PC-3 (cell line): ENCODE results near the gene TNC.

ENCODE experiments used
- EZH2 ChIP-seq: fragments of 300-600 bp; sonication (generic); IDR thresholded peaks from one replicate; pipeline ENCODE4 v1.6.1; 2017; ENCODE audit warnings: antibody characterized with exemption, mild to moderate bottlenecking, low read length; ENCODE audit not compliant: unreplicated experiment
- EZH2phosphoT487 ChIP-seq: fragments of 300-600 bp; sonication (generic); IDR thresholded peaks from 2 replicates; pipeline ENCODE4 v1.6.1; 2018; ENCODE audit warnings: mild to moderate bottlenecking, antibody characterized with exemption, low read length, borderline replicate concordance
- TF ChIP-seq, protein P1 (sequence below): fragments of 300-600 bp; sonication (generic); conservative IDR thresholded peaks from 2 replicates; pipeline ENCODE4 v1.5.1; 2017; ENCODE audit warnings: antibody characterized with exemption, low read depth, mild to moderate bottlenecking, low read length

- TF ChIP-seq EZH2 (no peak), EZH2phosphoT487 (no peak)
- TF ChIP-seq, protein P1, sequence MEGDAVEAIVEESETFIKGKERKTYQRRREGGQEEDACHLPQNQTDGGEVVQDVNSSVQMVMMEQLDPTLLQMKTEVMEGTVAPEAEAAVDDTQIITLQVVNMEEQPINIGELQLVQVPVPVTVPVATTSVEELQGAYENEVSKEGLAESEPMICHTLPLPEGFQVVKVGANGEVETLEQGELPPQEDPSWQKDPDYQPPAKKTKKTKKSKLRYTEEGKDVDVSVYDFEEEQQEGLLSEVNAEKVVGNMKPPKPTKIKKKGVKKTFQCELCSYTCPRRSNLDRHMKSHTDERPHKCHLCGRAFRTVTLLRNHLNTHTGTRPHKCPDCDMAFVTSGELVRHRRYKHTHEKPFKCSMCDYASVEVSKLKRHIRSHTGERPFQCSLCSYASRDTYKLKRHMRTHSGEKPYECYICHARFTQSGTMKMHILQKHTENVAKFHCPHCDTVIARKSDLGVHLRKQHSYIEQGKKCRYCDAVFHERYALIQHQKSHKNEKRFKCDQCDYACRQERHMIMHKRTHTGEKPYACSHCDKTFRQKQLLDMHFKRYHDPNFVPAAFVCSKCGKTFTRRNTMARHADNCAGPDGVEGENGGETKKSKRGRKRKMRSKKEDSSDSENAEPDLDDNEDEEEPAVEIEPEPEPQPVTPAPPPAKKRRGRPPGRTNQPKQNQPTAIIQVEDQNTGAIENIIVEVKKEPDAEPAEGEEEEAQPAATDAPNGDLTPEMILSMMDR, result no peak
Measured at GRCh38 chr9:114990901-114991300, 127.1 kb downstream of the TNC start.
